HCT116 (cell line): Measurements from ENCODE around the gene PPT2. TPM values are rescaled to one million over a fixed set of nuclear protein-coding genes. Genes with fewer than 3 reads are reported as not detected.

ENCODE experiments used
- ATAC-seq: fragments of 200-7000 bp; cut with Tn5 transposase; 2 replicates; pipeline ENCODE4 v1.9.1; 2020; ENCODE audit warnings: mild to moderate bottlenecking, moderate library complexity
- BruUV-seq: library from RNA; stranded (reverse); fragments of 400-500 nt; replicated peaks from 2 replicates; lab custom pipeline; 2021; lab: Mats Ljungman, UMichigan
- CTCF ChIA-PET: fragments of 300-600 bp; sonication (Branson Sonifier 250); formaldehyde crosslinking; loops from one replicate; lab custom pipeline; 2021; ENCODE audit warnings: antibody characterized with exemption; lab: Charles Lee
- POLR2A ChIA-PET: fragments of 300-600, 350-600 bp; sonication (Branson Sonifier 250); formaldehyde crosslinking; loops from one replicate; lab custom pipeline; 2021; ENCODE audit warnings: antibody characterized with exemption; lab: Charles Lee
- RAD21 ChIA-PET, 2 experiments: fragments of 300-600 bp; sonication (Branson Sonifier 250); formaldehyde crosslinking; loops; one replicate each; lab custom pipeline; 2023; ENCODE audit warnings: low total read pairs in 2 of 2; ENCODE audit not compliant: uncharacterized antibody in 2 of 2, unreplicated experiment in 2 of 2, low non-redundant PET in 1 of 2; lab: Charles Lee
- DNase-seq: peaks from one replicate; pipeline ENCODE4 v3.0.0-alpha.2; 2010; ENCODE audit warnings: low read depth, low spot score
- H2AFZ ChIP-seq: fragments of 200-600 bp; shearing (Covaris generic), sonication (generic); 2 replicates; pipeline ENCODE4 v1.6.1; 2017; ENCODE audit warnings: low read depth, mixed run types, mixed read lengths, antibody characterized with exemption, low read length; ENCODE audit not compliant: poor library complexity, severe bottlenecking
- H3K27ac ChIP-seq: 2 replicates; pipeline ENCODE4 v1.5.1; 2012; ENCODE audit warnings: low read depth, low read length
- H3K27me3 ChIP-seq: fragments of 200-600 bp; sonication (generic); 2 replicates; pipeline ENCODE4 v1.6.1; 2016; ENCODE audit warnings: mixed run types, low read length, mixed read lengths; ENCODE audit not compliant: insufficient read depth
- H3K36me3 ChIP-seq, 2 experiments: fragments of 200-500 bp in 1 of 2; fragments of 200-600 bp in 1 of 2; sonication (Bioruptor generic) in 1 of 2; sonication (generic) in 1 of 2; 2 replicates each; pipeline versions ENCODE4 v1.5.1 to v1.6.1; 2014 to 2016; ENCODE audit warnings: low read length in 2 of 2, inconsistent platforms in 1 of 2, mixed read lengths in 1 of 2, mixed run types in 1 of 2; ENCODE audit not compliant: insufficient read depth in 2 of 2, control insufficient read depth in 1 of 2
- H3K4me1 ChIP-seq, 2 experiments: fragments of 200-600 bp in 1 of 2; sonication (generic) in 1 of 2; 2 replicates each; pipeline versions ENCODE4 v1.5.1 to v1.6.1; 2012 to 2017; ENCODE audit warnings: low read length in 2 of 2, inconsistent platforms in 1 of 2, mild to moderate bottlenecking in 1 of 2, mixed read lengths in 1 of 2, mixed run types in 1 of 2, moderate library complexity in 1 of 2; ENCODE audit not compliant: insufficient read depth in 2 of 2, control insufficient read depth in 1 of 2
- H3K4me2 ChIP-seq: fragments of 200-600 bp; sonication (generic); 2 replicates; pipeline ENCODE4 v1.6.1; 2017; ENCODE audit warnings: mixed run types, low read length, mixed read lengths
- H3K4me3 ChIP-seq, 2 experiments: fragments of 200-600 bp in 1 of 2; sonication (generic) in 1 of 2; replicated peaks in 1 of 2; 2 replicates each; pipeline ENCODE4 v1.5.1; 2011 to 2016; ENCODE audit warnings: low read length in 2 of 2, control low read depth in 1 of 2, low read depth in 1 of 2, mild to moderate bottlenecking in 1 of 2, mixed read lengths in 1 of 2, mixed run types in 1 of 2
- H3K79me2 ChIP-seq: fragments of 200-600 bp; sonication (generic); 2 replicates; pipeline ENCODE4 v1.6.1; 2017; ENCODE audit warnings: mild to moderate bottlenecking, mixed run types, low read length, moderate library complexity, mixed read lengths; ENCODE audit not compliant: insufficient read depth
- H3K9ac ChIP-seq: fragments of 200-600 bp; sonication (generic); 2 replicates; pipeline ENCODE4 v1.6.1; 2016; ENCODE audit warnings: low read length, mixed read lengths
- H3K9me2 ChIP-seq: fragments of 200-600 bp; sonication (generic), shearing (Covaris generic); 2 replicates; pipeline ENCODE4 v1.6.1; 2017; ENCODE audit warnings: mixed run types, mild to moderate bottlenecking, moderate library complexity; ENCODE audit not compliant: insufficient read depth
- H3K9me3 ChIP-seq, 2 experiments: fragments of 200-500 bp in 1 of 2; fragments of 200-600 bp in 1 of 2; sonication (Bioruptor generic) in 1 of 2; sonication (generic) in 1 of 2; 2 replicates each; pipeline ENCODE4 v1.6.1; 2014 to 2017; ENCODE audit warnings: low read length in 2 of 2, mixed read lengths in 2 of 2, inconsistent platforms in 1 of 2, low read depth in 1 of 2, mild to moderate bottlenecking in 1 of 2, mixed run types in 1 of 2, moderate library complexity in 1 of 2; ENCODE audit not compliant: control insufficient read depth in 1 of 2, insufficient read depth in 1 of 2
- H4K20me1 ChIP-seq: fragments of 200-600 bp; sonication (generic), shearing (Covaris generic); 2 replicates; pipeline ENCODE4 v1.6.1; 2017; ENCODE audit warnings: mixed run types, mild to moderate bottlenecking, moderate library complexity; ENCODE audit not compliant: insufficient read depth
- ATF3 ChIP-seq: IDR thresholded peaks from 2 replicates; pipeline ENCODE4 v1.6.1; 2012
- CBX3 ChIP-seq: IDR thresholded peaks from 2 replicates; pipeline ENCODE4 v1.6.1; 2012; ENCODE audit warnings: low read depth
- CEBPB ChIP-seq: IDR thresholded peaks from 2 replicates; pipeline ENCODE4 v1.6.1; 2012; ENCODE audit warnings: low read depth
- CTCF ChIP-seq, 3 experiments: fragments of 200-600 bp in 1 of 3; sonication (generic) in 1 of 3; IDR thresholded peaks in 2 of 3; conservative IDR thresholded peaks in 1 of 3; 2 replicates each; pipeline ENCODE4 v1.5.1; 2012 to 2017; ENCODE audit warnings: low read depth in 2 of 3, low read length in 2 of 3, antibody characterized with exemption in 1 of 3, borderline replicate concordance in 1 of 3, control low read depth in 1 of 3, mild to moderate bottlenecking in 1 of 3, mixed read lengths in 1 of 3, mixed run types in 1 of 3, moderate library complexity in 1 of 3; ENCODE audit not compliant: insufficient read depth in 1 of 3
- EGR1 ChIP-seq: IDR thresholded peaks from 2 replicates; pipeline ENCODE4 v1.6.1; 2012; ENCODE audit warnings: low read depth
- EZH2 ChIP-seq: fragments of 200-600 bp; sonication (generic); IDR thresholded peaks from 2 replicates; pipeline ENCODE4 v1.6.1; 2017; ENCODE audit warnings: antibody characterized with exemption, mixed run types
- EZH2phosphoT487 ChIP-seq: fragments of 200-600 bp; IDR thresholded peaks from 2 replicates; pipeline ENCODE4 v1.6.1; 2018; ENCODE audit warnings: antibody characterized with exemption, borderline replicate concordance
- JUND ChIP-seq: IDR thresholded peaks from 2 replicates; pipeline ENCODE4 v1.6.1; 2012
- MAX ChIP-seq: IDR thresholded peaks from 2 replicates; pipeline ENCODE4 v1.6.1; 2012
- POLR2A ChIP-seq: IDR thresholded peaks from 2 replicates; pipeline ENCODE4 v1.7.0; 2011; ENCODE audit warnings: borderline replicate concordance; ENCODE audit not compliant: insufficient read depth, insufficient read length; ENCODE audit errors: extremely low read depth
- POLR2AphosphoS5 ChIP-seq: IDR thresholded peaks from 2 replicates; pipeline ENCODE4 v1.6.1; 2011; ENCODE audit warnings: mild to moderate bottlenecking, low read depth, low read length, moderate library complexity
- RAD21 ChIP-seq: IDR thresholded peaks from 2 replicates; pipeline ENCODE4 v1.6.1; 2012; ENCODE audit warnings: low read depth, mild to moderate bottlenecking
- SP1 ChIP-seq: IDR thresholded peaks from 2 replicates; pipeline ENCODE4 v1.6.1; 2012; ENCODE audit warnings: low read depth
- TCF7L2 ChIP-seq: IDR thresholded peaks from 2 replicates; pipeline ENCODE4 v1.7.0; 2011; ENCODE audit warnings: borderline replicate concordance, inconsistent platforms; ENCODE audit not compliant: insufficient read depth, insufficient read length; ENCODE audit errors: extremely low read depth
- ZNF274 ChIP-seq: fragments of 200-500 bp; sonication (Bioruptor generic); IDR thresholded peaks from 2 replicates; pipeline ENCODE4 v1.6.1; 2014; ENCODE audit warnings: mild to moderate bottlenecking, low read depth, low read length, inconsistent platforms
- intact Hi-C: fragments of 100-400 bp; cut with micrococcal nuclease; formaldehyde crosslinking; loops from 2 replicates; pipeline ENCODE4 v1.10.0; 2022
- total RNA-seq: library from RNA; stranded (reverse); gene quantifications from one replicate; pipeline ENCODE4 v1.2.1, GENCODE V29; 2021; ENCODE audit not compliant: unreplicated experiment

Gene PPT2
- total RNA-seq, 1 experiment from 2014 or later, result 21.0 TPM

GRCh38 chr6:32116674-32117073 is 37.3 kb upstream of the PPT2 start:
- ChIA-PET CTCF (interaction anchor here (0.5 to 3.4 kb wide), 3 partner anchors 29 to 79 kb away, joined by 3 to 18 read pairs (median 3); no protein-coding TSS in a partner anchor), RAD21 (no interaction called here), POLR2A (no interaction called here)
- DNase-seq, result no peak
- no peaks in the 10 kb centered on the region for H3K79me2 ChIP-seq
- no peaks in the 10 kb centered on the region for H3K9me3 ChIP-seq
- H3K9ac ChIP-seq, result no peak overlapping the region
- H3K27me3 ChIP-seq, result no peaks in the 10 kb centered on the region
- no peak overlapping the region for H3K4me3 ChIP-seq
- H3K4me2 ChIP-seq, result no peak overlapping the region
- H3K27ac ChIP-seq, result no peak overlapping the region
- intact Hi-C loops, result loop anchor here (5.0 kb wide), 2 partner anchors 126 to 586 kb away; no protein-coding TSS in a partner anchor
- no peak overlapping the region for H2AFZ ChIP-seq
- H3K9me2 ChIP-seq, result no peaks in the 10 kb centered on the region
- peaks cover 0 to 28% of the 10 kb centered on the region in 2 experiments; a peak in 2 of 4 replicates for H3K4me1 ChIP-seq
- BruUV-seq, result no TSS peak
- peak; percentile 54; the same call in 1 of the 2 replicates for ATAC-seq
- peak; percentile 12 to 60 (median 48); a peak in 4 of 6 replicates for TF ChIP-seq CTCF (IDR thresholded peaks at IDR 0.05 in 2 of 3, conservative IDR thresholded peaks at IDR 0.05 in 1 of 3; ENCODE audit: borderline replicate concordance in 1 of 3, insufficient read depth in 1 of 3, low read depth in 2 of 3, low read length in 2 of 3)
- TF ChIP-seq RAD21, result peak; percentile 27; the same call in 1 of the 2 replicates
- TF ChIP-seq POLR2AphosphoS5, result no peak
- TF ChIP-seq ZNF274, result no peak
- no peaks in the 10 kb centered on the region for H4K20me1 ChIP-seq
- peaks cover 16 to 21% of the 10 kb centered on the region in 2 experiments; a peak in 3 of 4 replicates for H3K36me3 ChIP-seq

GRCh38 chr6:32117461-32117860 is 36.5 kb upstream of the PPT2 start:
- no peaks in the 10 kb centered on the region for H3K27me3 ChIP-seq
- ChIA-PET RAD21 (no interaction called here), CTCF (interaction anchor here (0.5 to 3.4 kb wide), 2 partner anchors 36 to 78 kb away, joined by 3 to 18 read pairs; no protein-coding TSS in a partner anchor), POLR2A (no interaction called here)
- no peak for DNase-seq
- no peak overlapping the region for H3K4me3 ChIP-seq
- H3K9ac ChIP-seq, result no peak overlapping the region
- no peaks in the 10 kb centered on the region for H4K20me1 ChIP-seq
- H3K4me1 ChIP-seq, result peaks cover 0 to 28% of the 10 kb centered on the region in 2 experiments; a peak in 2 of 4 replicates
- H2AFZ ChIP-seq, result no peak overlapping the region
- TF ChIP-seq CEBPB (no peak), CBX3 (no peak), MAX (no peak), EZH2phosphoT487 (no peak), JUND (no peak), EZH2 (no peak), EGR1 (no peak), SP1 (no peak), POLR2A (no peak), TCF7L2 (no peak), CTCF (IDR thresholded peaks at IDR 0.05 in 2 of 3, conservative IDR thresholded peaks at IDR 0.05 in 1 of 3; ENCODE audit: borderline replicate concordance in 1 of 3, insufficient read depth in 1 of 3, low read depth in 2 of 3, low read length in 2 of 3) (no peak), ATF3 (no peak)
- H3K36me3 ChIP-seq, result peaks cover 16 to 21% of the 10 kb centered on the region in 2 experiments
- H3K4me2 ChIP-seq, result no peak overlapping the region
- BruUV-seq, result no TSS peak
- intact Hi-C loops, result loop anchor here (5.0 kb wide), 2 partner anchors 125 to 585 kb away; no protein-coding TSS in a partner anchor
- no peak for ATAC-seq
- H3K79me2 ChIP-seq, result no peaks in the 10 kb centered on the region
- H3K9me3 ChIP-seq, result no peaks in the 10 kb centered on the region
- H3K27ac ChIP-seq, result no peak overlapping the region
- H3K9me2 ChIP-seq, result no peaks in the 10 kb centered on the region
